HepG2 (cell line): ENCODE measurements around the gene EI24. TPM values are rescaled to one million over a fixed set of nuclear protein-coding genes. Genes with fewer than 3 reads are reported as not detected.

Experiments
- AGO2 ChIP-seq: fragments of 200-400 bp; formaldehyde crosslinking; optimal IDR thresholded peaks from 2 replicates; pipeline ENCODE3; 2017; ENCODE audit warnings: mild to moderate bottlenecking, low read depth, low read length, moderate library complexity
- AHDC1 ChIP-seq: sonication (generic); formaldehyde crosslinking; IDR thresholded peaks from 2 replicates; pipeline ENCODE4 v1.5.1; 2020; ENCODE audit warnings: mild to moderate bottlenecking, missing genetic modification reagents, borderline replicate concordance
- ELF4 ChIP-seq: sonication (generic); formaldehyde crosslinking; IDR thresholded peaks from 2 replicates; pipeline ENCODE4 v1.5.0; 2020; ENCODE audit warnings: missing genetic modification reagents, mild to moderate bottlenecking, moderate library complexity, borderline replicate concordance
- ERF ChIP-seq: IDR thresholded peaks from 2 replicates; pipeline ENCODE4 v1.6.1; 2018; ENCODE audit warnings: missing biosample characterization, missing genetic modification reagents
- NFKB2 ChIP-seq: sonication (generic); formaldehyde crosslinking; IDR thresholded peaks from 2 replicates; pipeline ENCODE4 v1.4.0; 2020; ENCODE audit warnings: missing genetic modification reagents, borderline replicate concordance
- PRDM10 ChIP-seq: sonication (generic); formaldehyde crosslinking; IDR thresholded peaks from 2 replicates; pipeline ENCODE4 v1.4.0; 2020; ENCODE audit warnings: low read depth, missing genetic modification reagents
- RARG ChIP-seq: sonication (generic); formaldehyde crosslinking; IDR thresholded peaks from 2 replicates; pipeline ENCODE4 v1.4.0; 2020; ENCODE audit warnings: low read depth, mild to moderate bottlenecking, missing genetic modification reagents
- TEAD3 ChIP-seq: optimal IDR thresholded peaks from 2 replicates; pipeline ENCODE3; 2016; ENCODE audit warnings: borderline replicate concordance
- ZBTB20 ChIP-seq: sonication (generic); formaldehyde crosslinking; IDR thresholded peaks from 2 replicates; pipeline ENCODE4 v1.8.1; 2023; ENCODE audit warnings: missing genetic modification reagents, low read depth, mild to moderate bottlenecking, borderline replicate concordance
- ZC3H4 ChIP-seq: sonication (generic); formaldehyde crosslinking; IDR thresholded peaks from 2 replicates; pipeline ENCODE4 v1.4.0; 2020; ENCODE audit warnings: missing genetic modification reagents, borderline replicate concordance
- ZNF569 ChIP-seq: sonication (generic); formaldehyde crosslinking; IDR thresholded peaks from 2 replicates; pipeline ENCODE4 v1.5.0; 2020; ENCODE audit warnings: mild to moderate bottlenecking, missing genetic modification reagents, moderate library complexity, borderline replicate concordance
- ZNF605 ChIP-seq: sonication (generic); formaldehyde crosslinking; IDR thresholded peaks from 2 replicates; pipeline ENCODE4 v1.8.0; 2022; ENCODE audit warnings: mild to moderate bottlenecking, missing genetic modification reagents
- ZNF615 ChIP-seq: sonication (generic); formaldehyde crosslinking; IDR thresholded peaks from 2 replicates; pipeline ENCODE4 v1.5.0; 2020; ENCODE audit warnings: mild to moderate bottlenecking, missing genetic modification reagents, borderline replicate concordance
- ZNF780A ChIP-seq: sonication (generic); formaldehyde crosslinking; IDR thresholded peaks from 2 replicates; pipeline ENCODE4 v1.8.0; 2022; ENCODE audit warnings: mild to moderate bottlenecking, missing genetic modification reagents, moderate library complexity
- polyA plus RNA-seq, 8 experiments: library from polyadenylated mRNA; depleted of rRNA in 3 of 8; stranded (reverse) in 7 of 8; unstranded in 1 of 8; fragments of >200 nt; fragmentation: Illumina TruSeq in 4 of 8; extraction: Trizol in 4 of 8; gene quantifications; 2 replicates each; pipeline versions ENCODE4 v1.2.1 to v1.2.3, GENCODE V29; 2011 to 2016; ENCODE audit warnings: low read depth in 4 of 8, missing spikeins in 1 of 8, mixed read lengths in 1 of 8; ENCODE audit not compliant: insufficient read depth in 1 of 8
- total RNA-seq, 5 experiments: library from RNA; depleted of rRNA; stranded (reverse); fragments of >200 nt; fragmentation: Illumina TruSeq; extraction: Trizol; gene quantifications; 2 replicates each; pipeline ENCODE4 v1.2.3, GENCODE V29; 2016; ENCODE audit warnings: low read depth in 1 of 5
- TF ChIP-seq, protein P1 (sequence below): IDR thresholded peaks from 2 replicates; pipeline ENCODE4 v1.6.1; 2016; ENCODE audit warnings: missing genetic modification reagents, missing compliant biosample characterization
- TF ChIP-seq, protein P2 (sequence below): IDR thresholded peaks from 2 replicates; pipeline ENCODE4 v1.6.1; 2016; ENCODE audit warnings: mild to moderate bottlenecking, missing biosample characterization, missing genetic modification reagents
- TF ChIP-seq, protein P3 (sequence below): sonication (generic); formaldehyde crosslinking; IDR thresholded peaks from 2 replicates; pipeline ENCODE4 v1.8.1; 2023; ENCODE audit warnings: mild to moderate bottlenecking, missing genetic modification reagents

Gene EI24
- total and polyA plus RNA-seq, 2 of the 13 experiments (the other 11 are each of a cell fraction or from before 2014, with no cell fraction given): 84.7 to 126 TPM

DNA sequence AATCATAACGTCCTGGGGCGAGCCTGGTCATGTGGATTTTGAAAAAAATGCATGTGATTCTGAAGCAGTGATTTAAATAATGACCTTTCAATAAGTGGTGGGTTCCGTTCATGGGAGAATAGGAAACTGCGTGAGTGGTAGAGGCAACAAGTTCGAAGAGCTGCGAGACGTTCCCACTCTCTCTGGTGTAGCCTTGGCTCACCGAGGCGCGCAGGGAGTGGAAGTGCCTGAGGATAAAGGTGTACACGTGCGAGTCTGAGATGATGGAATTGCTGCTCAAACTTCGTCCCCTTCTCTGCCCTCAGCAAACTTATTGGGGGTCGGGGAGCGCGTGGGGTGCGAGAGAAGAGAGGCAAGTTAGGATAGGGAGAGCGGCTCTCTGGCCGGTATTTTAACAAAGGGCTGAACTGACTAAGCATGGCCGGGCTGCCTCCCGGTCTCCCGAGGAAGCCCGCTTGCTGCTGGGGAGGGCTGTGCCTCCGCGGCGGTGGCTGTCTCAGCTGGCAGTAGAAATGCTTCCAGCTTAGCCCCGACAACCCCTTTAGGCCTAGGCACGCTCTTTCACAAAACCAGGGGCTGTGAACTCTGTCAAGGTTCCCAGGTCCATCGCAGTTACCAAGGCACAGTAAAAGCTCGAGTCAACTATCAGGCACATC lies 22.5 kb downstream of the EI24 start (continued):
- TF ChIP-seq, protein P1, sequence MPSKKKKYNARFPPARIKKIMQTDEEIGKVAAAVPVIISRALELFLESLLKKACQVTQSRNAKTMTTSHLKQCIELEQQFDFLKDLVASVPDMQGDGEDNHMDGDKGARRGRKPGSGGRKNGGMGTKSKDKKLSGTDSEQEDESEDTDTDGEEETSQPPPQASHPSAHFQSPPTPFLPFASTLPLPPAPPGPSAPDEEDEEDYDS (CRISPR knock-in tag): no peak
- TF ChIP-seq ZNF569 (0 out of 2 replicates have a peak, but pooled peaks have one; percentile 66), ERF (CRISPR knock-in tag) (no peak), RARG (CRISPR knock-in tag) (no peak), AHDC1 (CRISPR knock-in tag) (0 out of 2 replicates have a peak, but pooled peaks have one; percentile 51), NFKB2 (CRISPR knock-in tag) (no peak; the same call in 1 of the 2 replicates), TEAD3 (CRISPR knock-in tag) (no peak), ZNF780A (CRISPR knock-in tag) (no peak), ZBTB20 (CRISPR knock-in tag) (0 out of 2 replicates have a peak, but pooled peaks have one; percentile 46), ELF4 (CRISPR knock-in tag) (no peak), ZNF615 (no peak; the same call in 1 of the 2 replicates), ZC3H4 (CRISPR knock-in tag) (peak; percentile 96; the same call in 1 of the 2 replicates), AGO2 (peak; percentile 75), PRDM10 (CRISPR knock-in tag) (no peak), ZNF605 (CRISPR knock-in tag) (no peak)
- TF ChIP-seq, protein P2, sequence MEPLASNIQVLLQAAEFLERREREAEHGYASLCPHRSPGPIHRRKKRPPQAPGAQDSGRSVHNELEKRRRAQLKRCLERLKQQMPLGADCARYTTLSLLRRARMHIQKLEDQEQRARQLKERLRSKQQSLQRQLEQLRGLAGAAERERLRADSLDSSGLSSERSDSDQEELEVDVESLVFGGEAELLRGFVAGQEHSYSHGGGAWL (CRISPR knock-in tag): 0 out of 2 replicates have a peak, but pooled peaks have one; percentile 4
- TF ChIP-seq, protein P3, sequence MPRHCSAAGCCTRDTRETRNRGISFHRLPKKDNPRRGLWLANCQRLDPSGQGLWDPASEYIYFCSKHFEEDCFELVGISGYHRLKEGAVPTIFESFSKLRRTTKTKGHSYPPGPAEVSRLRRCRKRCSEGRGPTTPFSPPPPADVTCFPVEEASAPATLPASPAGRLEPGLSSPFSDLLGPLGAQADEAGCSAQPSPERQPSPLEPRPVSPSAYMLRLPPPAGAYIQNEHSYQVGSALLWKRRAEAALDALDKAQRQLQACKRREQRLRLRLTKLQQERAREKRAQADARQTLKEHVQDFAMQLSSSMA (CRISPR knock-in tag): no peak
